SK-N-SH (cell line): ENCODE results near the gene USB1.

Experiments
- FOSL2 ChIP-seq: IDR thresholded peaks from 2 replicates; pipeline ENCODE4 v1.4.0; 2012; ENCODE audit warnings: low read depth, mild to moderate bottlenecking, moderate library complexity, borderline replicate concordance
- RCOR1 ChIP-seq: fragments of 150-350 bp; IDR thresholded peaks from 2 replicates; pipeline ENCODE4 v1.6.1; 2017; ENCODE audit warnings: antibody characterized with exemption, low read length
- TAF1 ChIP-seq: IDR thresholded peaks from 2 replicates; pipeline ENCODE4 v1.6.1; 2012; ENCODE audit warnings: low read depth, mild to moderate bottlenecking, low read length, moderate library complexity, borderline replicate concordance
- TF ChIP-seq, protein P1 (sequence below): fragments of 200-600 bp; sonication (generic); IDR thresholded peaks from 2 replicates; pipeline ENCODE4 v1.6.1; 2017; ENCODE audit warnings: antibody characterized with exemption, mild to moderate bottlenecking, moderate library complexity

DNA sequence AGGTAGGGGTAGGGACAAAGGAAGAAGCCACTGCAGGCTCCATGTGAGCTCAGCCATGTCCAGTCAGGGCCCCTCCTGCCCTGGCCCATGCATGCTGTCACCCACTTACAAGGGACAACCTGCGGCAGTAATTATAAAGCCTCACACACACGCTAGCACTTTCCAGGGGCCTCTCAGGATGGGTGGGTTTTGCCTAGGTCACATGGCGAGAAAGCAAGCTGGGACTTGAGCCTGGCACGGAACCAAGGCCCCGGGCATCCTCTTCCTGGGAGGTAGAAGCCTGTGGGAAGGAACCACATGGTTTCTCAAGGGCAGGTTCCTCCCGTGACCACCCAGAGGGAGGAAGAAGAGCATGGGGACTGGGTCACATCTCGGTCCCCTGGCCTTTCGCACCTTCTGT, 7.8 kb upstream of the USB1 start:
- TF ChIP-seq TAF1 (no peak), FOSL2 (no peak), RCOR1 (no peak)
- TF ChIP-seq, protein P1, sequence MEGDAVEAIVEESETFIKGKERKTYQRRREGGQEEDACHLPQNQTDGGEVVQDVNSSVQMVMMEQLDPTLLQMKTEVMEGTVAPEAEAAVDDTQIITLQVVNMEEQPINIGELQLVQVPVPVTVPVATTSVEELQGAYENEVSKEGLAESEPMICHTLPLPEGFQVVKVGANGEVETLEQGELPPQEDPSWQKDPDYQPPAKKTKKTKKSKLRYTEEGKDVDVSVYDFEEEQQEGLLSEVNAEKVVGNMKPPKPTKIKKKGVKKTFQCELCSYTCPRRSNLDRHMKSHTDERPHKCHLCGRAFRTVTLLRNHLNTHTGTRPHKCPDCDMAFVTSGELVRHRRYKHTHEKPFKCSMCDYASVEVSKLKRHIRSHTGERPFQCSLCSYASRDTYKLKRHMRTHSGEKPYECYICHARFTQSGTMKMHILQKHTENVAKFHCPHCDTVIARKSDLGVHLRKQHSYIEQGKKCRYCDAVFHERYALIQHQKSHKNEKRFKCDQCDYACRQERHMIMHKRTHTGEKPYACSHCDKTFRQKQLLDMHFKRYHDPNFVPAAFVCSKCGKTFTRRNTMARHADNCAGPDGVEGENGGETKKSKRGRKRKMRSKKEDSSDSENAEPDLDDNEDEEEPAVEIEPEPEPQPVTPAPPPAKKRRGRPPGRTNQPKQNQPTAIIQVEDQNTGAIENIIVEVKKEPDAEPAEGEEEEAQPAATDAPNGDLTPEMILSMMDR = no peak
